SIG-M5 treated with dmso at 0.1 percent for 504 hours (cell line): ENCODE results near the gene PROX2.

ENCODE experiments used
- DNase-seq: peaks from one replicate; lab custom pipeline; 2025; ENCODE audit not compliant: unreplicated experiment; lab: John Stamatoyannopoulos, UW

Gene PROX2

DNA sequence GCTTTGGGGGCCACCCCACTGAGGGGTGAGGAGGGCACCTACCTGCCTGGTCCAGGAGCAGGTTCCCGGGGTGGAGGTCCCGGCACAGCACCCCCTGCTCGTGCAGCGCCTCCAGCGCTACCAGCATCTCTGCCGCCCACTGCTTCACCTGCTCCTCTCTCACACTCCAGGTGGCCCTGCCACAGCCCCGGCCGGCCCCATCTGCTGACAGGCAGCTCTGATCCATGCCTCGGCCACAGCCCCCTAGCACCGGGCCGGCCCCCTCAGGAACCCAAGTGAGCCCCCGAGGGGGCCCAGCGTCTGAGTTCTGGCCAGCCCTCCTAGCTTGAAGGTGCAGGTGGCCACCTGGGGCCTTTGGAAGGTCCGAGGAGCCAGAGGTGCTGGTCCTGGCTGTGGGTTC lies 33.6 kb upstream of the PROX2 start:
- no peak for DNase-seq

DNA sequence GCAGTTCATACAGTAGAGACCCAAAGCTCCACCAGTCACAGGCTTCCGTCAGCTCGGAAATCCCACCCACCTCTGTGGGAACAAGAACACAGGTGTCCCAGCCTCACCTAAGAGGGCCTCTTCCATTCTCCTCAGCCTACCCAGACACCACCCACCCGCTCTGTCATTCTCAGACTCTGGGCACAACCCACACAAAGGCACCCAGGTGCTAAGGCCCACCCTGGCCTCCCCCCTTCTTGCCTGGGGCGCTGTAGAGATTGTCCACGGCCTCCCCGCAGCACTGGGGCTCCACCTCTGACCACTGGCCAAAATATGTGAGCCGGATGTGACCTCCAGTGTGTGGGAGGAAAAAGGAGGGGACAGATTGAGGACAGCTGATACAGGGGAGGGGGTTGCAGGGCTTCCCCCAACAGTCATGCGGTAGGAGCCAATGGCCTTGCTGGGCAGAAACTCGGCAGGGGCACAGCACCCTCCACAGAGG lies 33.0 kb upstream of the PROX2 start:
- DNase-seq = no peak

DNA sequence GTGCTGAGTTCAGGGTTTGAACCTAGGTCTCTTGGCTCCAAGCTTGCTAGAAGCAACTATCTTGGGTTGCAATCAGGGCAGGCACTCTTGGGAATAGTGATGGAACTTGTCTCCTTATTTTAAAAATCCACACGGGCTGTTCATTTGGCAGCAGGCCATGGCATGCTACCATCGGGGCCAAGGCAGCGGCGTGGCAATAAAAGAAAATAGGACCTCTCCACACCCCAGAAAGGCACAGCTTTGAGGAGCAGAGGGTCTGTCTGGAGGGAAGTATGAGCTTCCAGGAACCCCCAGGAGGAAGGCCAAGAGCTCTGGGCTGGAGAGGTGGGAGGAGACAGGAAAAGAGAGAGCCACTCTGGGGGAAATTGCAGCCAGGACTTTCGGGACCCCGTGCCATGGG lies 31.8 kb upstream of the PROX2 start:
- DNase-seq = no peak

DNA sequence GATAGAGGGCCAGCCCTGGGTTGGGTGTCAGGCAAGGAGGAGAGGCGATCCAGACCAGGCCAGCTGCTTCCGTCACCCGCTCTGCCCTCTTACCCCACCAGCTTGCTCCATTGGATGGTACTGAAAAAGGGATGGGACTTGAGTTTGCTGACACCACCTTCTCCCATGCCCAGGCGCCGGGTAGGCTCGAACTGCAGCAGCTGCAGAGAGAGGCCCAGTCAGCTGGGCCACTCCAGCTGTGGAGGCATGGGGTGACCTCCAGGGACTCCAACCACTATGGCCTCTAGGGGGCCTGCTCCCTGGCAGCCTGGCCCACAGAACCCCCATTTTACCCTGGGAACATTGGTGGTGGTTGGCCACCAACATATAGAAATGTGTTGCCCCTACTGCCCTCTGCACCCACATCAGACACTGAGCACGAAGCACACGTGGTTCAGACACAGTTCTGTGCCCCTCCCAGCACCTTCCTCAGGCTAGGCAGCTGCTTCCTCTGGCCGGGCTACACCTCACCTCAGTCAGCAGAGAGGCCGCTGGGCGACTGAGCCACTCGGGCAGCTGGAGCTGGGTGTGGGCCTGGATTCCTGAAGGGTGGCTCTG lies 31.1 kb upstream of the PROX2 start:
- DNase-seq = no peak

DNA sequence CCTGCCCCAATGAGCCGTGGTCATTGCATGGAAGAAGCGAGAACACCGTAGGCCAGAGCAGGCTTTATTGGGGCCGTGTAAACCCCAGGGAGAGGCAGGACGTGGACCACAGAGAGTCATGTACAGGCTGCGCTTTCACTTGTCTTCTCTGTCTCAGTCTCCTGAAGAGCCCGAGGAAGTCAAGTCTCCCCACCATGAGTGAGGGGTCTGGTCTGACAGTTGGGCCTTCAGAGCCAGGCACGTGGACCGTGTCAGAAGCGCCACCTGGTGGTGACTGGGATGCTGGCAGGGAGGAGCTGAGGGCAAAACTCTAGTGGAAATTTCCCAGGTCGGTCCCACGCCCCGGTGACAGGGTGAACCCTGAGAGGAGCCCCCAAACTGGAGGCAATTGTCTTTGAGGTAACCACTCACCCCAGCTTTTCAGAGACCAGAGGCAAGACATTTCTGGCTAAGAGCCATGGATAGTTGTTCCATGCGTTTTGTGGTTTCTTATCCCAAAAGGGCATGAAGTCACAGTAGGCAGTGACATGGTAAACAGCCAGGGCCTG lies 29.7 kb upstream of the PROX2 start:
- DNase-seq = peak; percentile 25

DNA sequence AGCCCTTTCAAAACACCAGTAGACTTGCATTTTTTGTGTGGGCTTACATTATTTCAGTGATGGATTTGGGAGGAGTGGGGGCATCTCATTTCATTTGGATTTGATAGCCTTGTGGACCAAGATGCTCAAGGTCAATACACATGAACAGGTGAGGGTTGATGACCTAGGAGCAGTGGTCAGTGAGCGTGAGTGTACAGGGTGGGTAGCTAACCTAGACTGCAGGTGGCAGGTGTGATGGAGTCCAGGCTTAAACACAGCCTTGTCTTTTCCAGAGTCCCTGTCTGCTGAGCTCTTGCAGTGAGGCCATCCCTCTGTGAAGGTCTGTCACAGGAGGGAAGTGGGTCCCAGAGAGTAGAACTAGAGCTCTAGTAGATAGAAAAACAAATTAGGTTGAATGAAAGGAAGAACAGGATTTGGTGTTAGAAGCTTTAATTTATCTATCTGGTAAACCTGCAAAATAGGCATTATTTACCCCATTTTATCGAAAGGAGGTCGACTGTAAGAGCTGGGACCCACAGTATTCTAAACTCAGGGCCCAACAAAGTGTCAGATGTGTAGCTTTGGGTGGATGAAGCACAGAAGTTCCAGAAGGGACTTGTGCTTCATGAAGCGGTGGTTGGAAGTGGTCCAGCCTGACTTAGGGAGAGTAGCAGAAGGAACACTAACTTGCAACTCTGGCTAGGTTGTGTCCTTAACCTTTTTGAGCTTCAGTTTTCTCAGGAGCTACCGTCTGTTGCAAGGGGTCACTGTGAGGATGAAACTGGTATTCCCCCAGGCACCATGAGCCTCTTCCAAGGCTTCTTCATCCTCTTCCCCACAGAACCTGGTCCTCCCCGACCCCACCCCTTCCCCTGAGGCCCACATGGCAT lies 28.9 kb upstream of the PROX2 start:
- no peak for DNase-seq

DNA sequence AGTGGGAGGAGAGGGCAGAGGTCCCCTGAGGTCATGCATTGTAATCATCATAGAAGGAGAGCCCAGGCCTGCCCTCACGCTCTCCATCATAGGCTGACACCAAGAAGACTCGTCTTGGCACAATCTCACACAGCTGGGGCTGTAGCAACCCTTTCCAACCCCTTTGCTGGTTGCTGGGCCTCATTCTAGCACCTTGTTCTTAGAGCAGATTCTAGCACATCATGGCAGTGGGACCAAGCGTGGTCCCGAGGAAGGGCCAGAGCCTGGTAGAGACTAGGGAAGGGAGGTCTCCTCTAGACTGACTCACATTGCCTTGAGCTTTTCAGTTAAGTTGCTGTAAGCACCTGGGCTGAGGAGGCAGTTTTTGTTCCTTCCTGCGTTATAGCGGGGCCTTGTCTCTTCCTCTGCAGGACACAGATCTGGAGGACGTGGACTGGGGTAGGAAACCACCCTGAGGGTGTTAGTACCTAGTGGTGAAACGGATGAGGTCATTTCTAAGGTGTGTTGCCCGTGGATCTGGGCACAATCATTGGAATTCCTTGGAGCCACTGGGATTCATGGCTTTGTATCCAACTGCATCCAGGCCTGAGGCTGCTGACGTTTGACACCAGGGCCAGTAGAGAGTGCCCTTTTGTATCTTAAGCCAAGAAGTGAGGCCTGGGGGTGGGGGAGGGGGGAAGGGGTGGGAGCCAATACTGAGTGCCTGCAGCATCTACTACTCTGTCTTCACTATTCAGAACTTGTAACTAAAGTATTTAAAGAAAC lies 27.2 kb upstream of the PROX2 start:
- DNase-seq = no peak

DNA sequence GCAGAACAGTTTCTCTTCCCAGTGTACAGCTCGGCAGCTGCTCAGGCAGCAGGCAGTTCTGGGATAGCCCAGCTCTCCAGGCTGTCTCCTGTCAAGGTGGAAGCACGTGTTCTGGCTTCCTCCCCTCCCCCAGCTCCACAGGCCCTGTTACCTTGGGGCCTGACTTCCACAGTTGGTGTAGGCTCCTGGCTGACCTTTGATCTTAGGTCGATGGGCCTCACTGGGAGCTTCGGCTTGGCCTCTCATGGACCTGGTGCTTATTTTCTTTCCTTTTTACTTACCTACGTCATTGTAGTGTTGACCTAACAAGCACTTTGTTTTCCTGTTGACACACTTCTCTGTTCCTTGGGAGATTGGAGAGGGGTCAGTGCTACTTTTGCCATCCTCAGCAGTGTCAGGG lies 22.7 kb upstream of the PROX2 start:
- no peak for DNase-seq

DNA sequence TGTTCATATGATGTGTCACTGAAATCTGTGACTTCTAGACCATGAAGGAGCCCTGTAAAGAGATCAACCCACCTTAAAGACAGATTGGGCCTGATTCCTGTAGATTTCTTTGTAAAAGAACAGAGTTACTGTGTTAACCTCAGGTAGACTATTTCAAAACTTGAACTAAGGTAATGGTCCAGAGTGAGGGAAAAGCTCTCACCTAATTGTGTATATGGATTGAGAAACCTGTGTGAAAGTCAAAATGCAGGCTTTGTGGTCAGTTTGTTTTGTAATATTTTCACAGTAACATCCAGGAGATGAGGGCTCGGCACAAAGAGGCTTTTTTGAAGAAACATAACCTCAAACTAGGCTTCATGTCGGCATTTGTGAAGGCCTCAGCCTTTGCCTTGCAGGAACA lies 22.1 kb upstream of the PROX2 start:
- no peak for DNase-seq

DNA sequence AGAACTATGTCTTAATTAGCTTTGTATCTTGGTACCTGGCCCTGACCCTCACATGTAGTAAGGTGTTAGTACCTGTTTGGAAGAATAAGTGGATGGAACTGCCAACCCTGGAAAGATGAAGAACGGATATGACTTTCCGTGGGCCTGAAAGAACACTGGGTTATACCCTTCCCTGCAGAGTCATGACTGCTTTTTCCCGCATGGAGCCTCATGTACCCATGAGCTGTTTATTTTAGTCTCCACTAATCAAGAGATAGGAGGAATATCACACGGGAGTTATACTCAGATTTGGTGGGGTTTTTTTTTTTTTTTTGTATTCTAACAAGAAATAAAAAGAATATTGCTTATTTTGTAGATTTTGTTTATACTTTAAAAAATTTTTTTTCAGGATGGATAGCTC lies 21.7 kb upstream of the PROX2 start:
- DNase-seq = no peak

DNA sequence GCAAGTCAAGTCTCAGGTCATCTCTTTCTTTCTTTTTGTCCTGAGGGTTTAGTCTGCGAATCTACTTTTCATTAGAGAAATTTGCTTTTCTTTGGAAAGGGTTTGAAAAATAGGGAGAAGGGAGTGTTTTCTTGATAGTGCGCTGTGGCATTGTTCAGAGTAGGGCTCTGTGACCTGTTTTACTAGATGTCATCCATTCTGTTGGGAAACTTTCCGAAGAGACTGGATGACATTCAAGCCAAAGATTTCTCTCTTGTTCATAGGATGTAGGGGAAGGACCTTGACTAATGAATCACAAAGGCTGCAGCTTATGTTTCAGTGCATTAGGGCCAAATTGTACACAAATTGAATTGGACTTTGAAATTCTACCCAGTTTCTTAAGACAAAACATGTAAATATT lies 20.5 kb upstream of the PROX2 start:
- no peak for DNase-seq

DNA sequence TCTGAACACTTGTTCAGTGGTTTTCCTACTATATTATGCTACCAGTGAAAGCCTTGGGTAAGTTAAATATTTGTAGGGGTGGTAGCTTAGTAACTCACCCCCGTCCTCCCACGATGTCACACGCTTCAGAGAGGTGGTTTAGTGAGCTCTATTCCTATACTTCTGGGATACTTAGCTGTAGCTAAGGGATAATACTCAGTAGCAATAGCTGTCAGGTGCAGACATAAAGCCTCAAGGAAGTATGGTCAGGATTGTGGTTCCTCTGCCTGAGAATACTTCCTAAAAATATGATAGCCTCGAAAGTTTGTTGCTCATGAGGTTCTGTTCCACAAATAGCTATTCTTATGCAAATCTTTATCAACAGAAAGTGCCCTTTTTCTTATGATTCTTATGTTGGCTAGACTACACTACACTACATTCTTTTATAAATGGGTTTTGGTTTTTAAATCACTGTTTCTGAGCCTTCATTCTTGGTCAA lies 17.7 kb upstream of the PROX2 start:
- no peak for DNase-seq

DNA sequence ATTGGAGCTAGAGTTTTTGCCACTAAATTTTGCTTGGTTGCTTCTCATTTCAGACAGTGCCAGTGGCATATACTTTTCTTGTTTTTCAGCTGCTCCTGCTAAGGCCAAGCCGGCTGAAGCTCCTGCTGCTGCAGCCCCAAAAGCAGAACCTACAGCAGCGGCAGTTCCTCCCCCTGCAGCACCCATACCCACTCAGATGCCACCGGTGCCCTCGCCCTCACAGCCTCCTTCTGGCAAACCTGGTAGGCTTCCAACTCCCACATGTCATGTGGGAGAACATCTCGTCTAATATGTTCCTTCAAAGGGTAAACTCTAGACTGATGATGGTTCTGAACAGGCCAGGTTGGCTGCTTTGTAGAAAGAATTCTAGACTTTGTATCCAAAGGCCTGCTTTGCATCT lies 16.8 kb upstream of the PROX2 start:
- no peak for DNase-seq

DNA sequence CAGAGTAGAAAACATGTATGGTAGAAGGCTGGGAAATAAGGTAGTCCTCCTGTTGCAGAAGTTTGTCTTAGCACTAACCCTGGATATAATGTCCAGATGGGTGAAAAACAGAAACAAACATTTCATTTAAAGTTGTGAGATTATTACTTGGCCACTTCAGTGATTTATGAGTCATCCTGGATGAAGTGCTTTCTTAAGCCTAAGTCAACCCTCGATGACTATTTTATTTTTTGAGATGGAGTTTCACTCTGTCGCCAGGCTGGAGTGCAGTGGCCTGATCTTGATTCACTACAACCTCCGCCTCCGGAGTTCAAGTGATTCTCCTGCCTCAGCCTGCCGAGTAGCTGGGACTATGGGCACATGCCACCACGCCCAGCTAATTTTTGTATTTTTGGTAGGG lies 15.9 kb upstream of the PROX2 start:
- DNase-seq = no peak

DNA sequence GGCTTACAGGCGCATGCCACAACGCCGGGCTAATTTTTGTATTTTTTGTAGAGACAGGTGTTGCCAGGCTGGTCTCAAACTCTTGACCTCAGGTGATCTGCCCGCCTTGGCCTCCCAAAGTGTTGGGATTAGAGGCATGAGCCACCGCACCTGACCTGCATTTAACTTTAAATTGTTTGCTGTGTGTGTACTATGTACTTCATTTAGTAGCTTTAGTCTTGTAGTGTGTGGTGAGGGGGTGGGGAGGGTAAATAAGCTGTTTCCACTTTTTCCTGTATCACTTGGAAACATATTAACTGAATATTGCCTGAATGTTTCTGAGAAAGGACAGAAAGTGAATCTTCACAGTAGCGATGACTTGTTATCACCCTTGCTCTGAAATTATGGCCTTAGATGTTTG lies 14.3 kb upstream of the PROX2 start:
- DNase-seq = no peak

DNA sequence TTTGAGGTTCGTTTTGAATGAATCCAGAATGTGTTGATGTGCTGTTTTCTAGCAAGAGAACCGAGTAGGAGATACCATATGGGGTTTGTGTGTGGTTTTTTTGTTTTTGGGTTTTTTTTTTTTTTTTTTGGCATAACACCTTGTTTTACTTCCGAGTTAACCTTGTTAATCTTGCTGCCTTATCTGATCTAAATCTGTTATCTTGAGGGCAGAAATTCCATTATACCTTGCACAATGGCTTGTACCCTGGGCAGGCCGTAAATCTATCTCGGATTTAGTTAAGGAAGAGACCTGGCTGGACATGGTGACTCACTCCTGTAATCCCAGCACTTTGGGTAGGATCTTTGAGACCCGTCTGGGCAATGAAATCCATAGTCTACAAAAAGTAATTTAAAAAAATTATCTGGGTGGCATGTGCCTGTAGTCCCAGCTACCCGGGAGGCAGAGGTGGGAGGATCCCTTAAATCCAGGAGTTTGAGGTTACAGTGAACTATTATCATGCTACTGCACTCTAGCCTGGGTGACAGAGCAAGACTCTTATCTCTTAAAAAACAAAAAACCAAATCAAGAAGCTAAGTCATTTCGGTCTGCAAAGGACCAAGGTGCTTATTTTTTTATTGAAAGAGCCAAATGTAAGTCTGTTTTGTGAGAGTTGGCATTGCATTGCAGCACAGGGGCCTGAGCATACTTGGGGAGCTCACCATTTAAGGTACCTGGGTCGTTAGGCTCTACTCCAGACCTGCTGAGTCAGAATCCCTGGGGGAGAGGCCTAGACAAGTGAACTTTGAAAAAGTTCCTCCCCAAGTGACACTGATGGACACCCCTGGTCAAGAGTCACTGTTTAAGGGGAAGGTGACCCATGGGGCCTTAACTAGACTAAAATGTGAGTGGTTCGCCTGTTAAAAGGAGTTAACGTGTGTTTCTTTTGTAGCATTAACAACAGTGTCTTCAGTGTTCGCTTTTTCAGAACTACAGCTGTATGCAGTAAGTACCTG lies 12.5 kb upstream of the PROX2 start:
- DNase-seq = no peak

DNA sequence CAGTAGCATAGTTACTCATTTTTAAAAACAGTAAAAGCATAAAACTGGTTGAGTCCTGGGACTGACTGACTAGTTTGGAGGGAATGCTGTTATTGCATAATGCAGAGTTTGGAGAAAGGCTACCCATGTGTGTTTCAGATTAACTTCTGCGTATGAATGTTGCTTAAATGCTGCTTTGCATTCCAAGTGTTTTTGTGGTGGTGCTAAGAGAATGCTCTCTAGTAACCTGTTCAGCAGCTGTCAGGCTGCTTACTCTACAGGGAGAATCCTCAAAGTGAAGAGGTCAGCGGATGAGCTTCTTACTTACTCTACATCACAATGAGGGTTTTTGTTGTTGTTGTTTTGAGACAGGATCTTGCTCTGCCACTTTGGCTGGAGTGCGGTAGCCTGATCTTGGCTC lies 10.1 kb upstream of the PROX2 start:
- no peak for DNase-seq

DNA sequence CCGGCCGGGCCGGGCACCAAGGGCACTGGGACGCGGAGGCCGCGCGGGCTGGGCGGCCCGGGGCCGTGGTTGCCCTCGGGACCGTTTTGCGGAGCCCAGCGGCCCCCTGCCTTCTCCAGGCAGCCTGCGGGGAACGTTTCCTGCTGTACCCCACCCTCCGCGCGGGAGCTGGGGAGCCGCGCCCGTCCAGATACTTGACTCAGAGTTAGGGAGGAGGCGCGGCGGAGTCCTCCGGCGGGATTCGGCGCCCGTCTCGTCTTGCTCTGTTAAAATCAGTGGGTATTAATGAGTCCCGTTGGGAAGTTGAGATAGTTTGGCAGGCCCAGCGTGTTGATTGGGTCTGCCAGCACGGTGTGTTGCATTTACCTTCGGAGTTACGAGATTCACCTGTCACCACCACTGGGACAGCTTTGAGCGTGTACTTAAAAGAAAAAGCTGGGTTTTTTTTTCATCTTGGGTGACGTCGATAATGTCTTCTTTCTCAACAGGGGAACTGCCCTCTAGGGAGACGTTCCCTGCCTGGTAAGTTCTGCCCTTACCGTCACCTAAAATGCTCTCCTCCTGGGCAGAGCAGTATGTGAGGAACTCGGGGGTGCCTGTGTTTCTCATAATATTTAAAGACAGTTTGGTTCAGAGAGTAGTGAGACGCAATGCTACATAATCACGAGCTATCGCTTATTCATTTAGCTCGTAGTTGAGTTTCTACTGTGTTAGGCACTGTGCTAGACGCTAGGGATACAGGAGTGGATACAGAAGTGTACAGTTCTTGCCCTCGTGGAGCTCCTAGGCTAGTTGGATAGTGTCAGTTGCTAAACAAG lies 6.4 kb upstream of the PROX2 start:
- DNase-seq = peak; percentile 42

DNA sequence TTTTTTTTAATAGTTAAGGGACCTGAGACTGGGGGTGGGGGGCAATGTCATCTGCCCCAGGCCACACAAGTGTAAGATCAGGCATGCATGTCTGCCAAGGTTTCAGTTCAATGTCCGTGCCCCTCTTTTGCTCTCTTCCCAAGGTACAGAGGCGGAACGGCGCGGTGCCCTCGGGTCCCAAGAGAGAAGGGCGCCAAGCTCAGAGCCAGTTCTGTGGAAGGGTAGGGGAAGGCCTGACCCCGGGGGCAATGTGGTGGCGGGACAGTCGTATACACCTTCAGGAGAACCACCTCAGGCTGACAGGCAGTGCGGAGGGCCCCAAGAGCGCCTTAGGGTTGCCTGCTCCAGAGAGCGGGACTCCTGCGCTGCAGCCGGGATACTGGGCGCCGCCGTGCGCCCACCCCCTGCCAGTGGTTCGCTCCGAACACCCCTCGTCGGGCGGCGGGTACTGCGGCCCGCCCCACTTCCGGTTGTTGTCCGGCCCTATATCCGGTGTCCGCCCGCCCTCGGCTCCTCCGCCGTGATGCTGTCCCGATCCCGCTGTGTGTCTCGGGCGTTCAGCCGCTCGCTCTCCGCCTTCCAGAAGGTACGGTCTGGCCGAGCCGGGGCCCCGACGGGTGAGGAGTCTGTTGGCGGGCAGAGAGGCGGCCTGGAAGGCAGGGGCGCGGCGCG lies 5.6 kb upstream of the PROX2 start, which contains the start of gene DLST:
Gene DLST (plus strand): TSS at position 486 of the 672 bp plus-strand sequence. CDS start 38 bp downstream, at position 524.
- peak; percentile 85 for DNase-seq
